ENCODE results near the gene TTBK1. TPM values are rescaled to one million over a fixed set of nuclear protein-coding genes. Genes with fewer than 3 reads are reported as not detected.

Gene TTBK1
- total and polyA plus RNA-seq, 2 of the 4 experiments (the other 2 are of a cell fraction): 0.02 TPM; not detected in 1

DNA sequence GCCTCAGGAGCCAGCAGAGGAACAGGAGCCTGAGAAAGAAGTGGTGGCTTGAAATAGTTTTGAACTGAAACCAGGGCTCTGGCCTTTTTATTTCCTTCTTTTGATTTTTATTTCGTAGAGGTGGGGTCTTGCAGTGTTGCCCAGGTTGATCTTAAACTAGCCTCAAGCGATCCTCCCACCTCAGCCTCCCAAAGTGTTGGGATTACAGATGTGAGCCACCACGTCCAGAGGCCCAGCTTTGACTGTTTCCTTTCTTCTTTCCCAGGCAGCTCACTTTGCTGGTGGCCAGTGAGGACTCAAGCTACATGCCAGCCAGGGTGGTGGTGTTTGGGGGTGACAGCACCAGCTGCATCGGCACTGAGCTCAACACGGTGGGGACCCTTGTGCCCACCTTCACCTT, 40.8 kb upstream of the TTBK1 start:
- Histone ChIP-seq H3K36me3 (ENCODE audit: control insufficient read depth, insufficient read depth, low read length) (peaks cover 37% of the 10 kb centered on the region), H3K27ac (ENCODE audit: insufficient read depth, low read length) (no peak overlapping the region), H2AK5ac (ENCODE audit: low read depth, low read length) (no peak overlapping the region), H4K5ac (ENCODE audit: low read depth, low read length) (no peak overlapping the region), H3K9me3 (ENCODE audit: control insufficient read depth, insufficient read depth, low read length) (no peaks in the 10 kb centered on the region; the same call in 1 of the 2 replicates), H2BK20ac (ENCODE audit: low read depth, low read length) (no peak overlapping the region), H3K18ac (ENCODE audit: low read depth, low read length) (no peak overlapping the region), H2BK5ac (ENCODE audit: low read depth, low read length, poor library complexity, severe bottlenecking) (no peak overlapping the region), H4K8ac (ENCODE audit: low read depth in 2 of 2, low read length in 2 of 2) (no peak overlapping the region), H3K79me1 (ENCODE audit: low read depth in 1 of 2, low read length in 2 of 2) (no peaks in the 10 kb centered on the region), H3K27me3 (ENCODE audit: control insufficient read depth, insufficient read depth, low read length) (no peaks in the 10 kb centered on the region), H2BK120ac (ENCODE audit: low read depth, low read length) (no peak overlapping the region), H3K4ac (ENCODE audit: low read depth, low read length) (no peak overlapping the region), H4K91ac (ENCODE audit: insufficient read depth, low read depth, low read length) (no peak overlapping the region), H2AK9ac (replicated peaks; ENCODE audit: low read depth, low read length, poor library complexity) (no peak overlapping the region), H3K4me1 (ENCODE audit: control insufficient read depth, insufficient read depth, low read length) (no peaks in the 10 kb centered on the region), H3K4me3 (ENCODE audit: insufficient read depth, low read depth, low read length) (no peak overlapping the region), H3K56ac (ENCODE audit: extremely low read depth, insufficient read depth, low read length) (no peak overlapping the region), H3K9me1 (ENCODE audit: insufficient read depth, low read length) (no peaks in the 10 kb centered on the region; the same call in 1 of the 2 replicates), H3K23ac (ENCODE audit: low read depth, low read length) (no peak overlapping the region), H3K14ac (replicated peaks; ENCODE audit: low read depth, low read length) (no peak overlapping the region), H2BK15ac (ENCODE audit: low read depth, low read length) (no peak overlapping the region), H2AFZ (replicated peaks; ENCODE audit: low read length, poor library complexity) (no peak overlapping the region), H4K20me1 (ENCODE audit: insufficient read depth, low read length) (no peaks in the 10 kb centered on the region), H3K9ac (ENCODE audit: low read depth, low read length) (no peak overlapping the region), H3K4me2 (ENCODE audit: low read depth, low read length) (no peak overlapping the region)
- intact Hi-C loops (cut with micrococcal nuclease) (no loop called here), dilution Hi-C loops (cut with HindIII; ENCODE audit: low sequenced_read_pairs, unreplicated experiment) (no loop called here), in situ Hi-C loops (cut with MboI; ENCODE audit: low sequenced_read_pairs) (no loop called here)
- DNase-seq (no peak), ATAC-seq (ENCODE audit: low read depth) (no peak)
- BruUV-seq (replicated peaks): no TSS peak
- POLR2A ChIA-PET (ENCODE audit: unreplicated experiment): no interaction called here
- no CpG with 5 or more reads among the region's 5 CpGs for WGBS, 2 experiments (ENCODE audit: extremely low coverage in 2 of 2, insufficient read length in 1 of 2)
- TF ChIP-seq FOS (IDR thresholded peaks at IDR 0.05; ENCODE audit: low read depth, low read length) (no peak), MAFK (IDR thresholded peaks at IDR 0.05; ENCODE audit: low read depth, low read length) (no peak), CEBPB (IDR thresholded peaks at IDR 0.05; ENCODE audit: low read depth, low read length) (no peak), CHD1 (IDR thresholded peaks at IDR 0.05; ENCODE audit: low read depth, low read length) (no peak), POLR2A (IDR thresholded peaks at IDR 0.05; ENCODE audit: low read depth, low read length) (no peak), NFE2L2 (IDR thresholded peaks at IDR 0.05; ENCODE audit: low read depth, low read length) (no peak), RAD21 (IDR thresholded peaks at IDR 0.05; ENCODE audit: low read length) (no peak), MAZ (IDR thresholded peaks at IDR 0.05; ENCODE audit: borderline replicate concordance, low read depth, low read length) (no peak), RFX5 (IDR thresholded peaks at IDR 0.05; ENCODE audit: low read depth, low read length) (no peak)
- TF ChIP-seq, protein P1, sequence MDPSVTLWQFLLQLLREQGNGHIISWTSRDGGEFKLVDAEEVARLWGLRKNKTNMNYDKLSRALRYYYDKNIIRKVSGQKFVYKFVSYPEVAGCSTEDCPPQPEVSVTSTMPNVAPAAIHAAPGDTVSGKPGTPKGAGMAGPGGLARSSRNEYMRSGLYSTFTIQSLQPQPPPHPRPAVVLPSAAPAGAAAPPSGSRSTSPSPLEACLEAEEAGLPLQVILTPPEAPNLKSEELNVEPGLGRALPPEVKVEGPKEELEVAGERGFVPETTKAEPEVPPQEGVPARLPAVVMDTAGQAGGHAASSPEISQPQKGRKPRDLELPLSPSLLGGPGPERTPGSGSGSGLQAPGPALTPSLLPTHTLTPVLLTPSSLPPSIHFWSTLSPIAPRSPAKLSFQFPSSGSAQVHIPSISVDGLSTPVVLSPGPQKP (IDR thresholded peaks at IDR 0.05; ENCODE audit: borderline replicate concordance, low read depth, low read length): no peak
- TF ChIP-seq, protein P2, sequence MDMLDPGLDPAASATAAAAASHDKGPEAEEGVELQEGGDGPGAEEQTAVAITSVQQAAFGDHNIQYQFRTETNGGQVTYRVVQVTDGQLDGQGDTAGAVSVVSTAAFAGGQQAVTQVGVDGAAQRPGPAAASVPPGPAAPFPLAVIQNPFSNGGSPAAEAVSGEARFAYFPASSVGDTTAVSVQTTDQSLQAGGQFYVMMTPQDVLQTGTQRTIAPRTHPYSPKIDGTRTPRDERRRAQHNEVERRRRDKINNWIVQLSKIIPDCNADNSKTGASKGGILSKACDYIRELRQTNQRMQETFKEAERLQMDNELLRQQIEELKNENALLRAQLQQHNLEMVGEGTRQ (IDR thresholded peaks at IDR 0.05; ENCODE audit: low read depth, low read length): no peak
- CTCF ChIA-PET: interaction anchor here (0.6 kb wide), 1 partner anchor 34 kb away, joined by 4 read pairs; no protein-coding TSS in a partner anchor
